ENCODE results near the gene RELL1.

RELL1 gene, protein sequence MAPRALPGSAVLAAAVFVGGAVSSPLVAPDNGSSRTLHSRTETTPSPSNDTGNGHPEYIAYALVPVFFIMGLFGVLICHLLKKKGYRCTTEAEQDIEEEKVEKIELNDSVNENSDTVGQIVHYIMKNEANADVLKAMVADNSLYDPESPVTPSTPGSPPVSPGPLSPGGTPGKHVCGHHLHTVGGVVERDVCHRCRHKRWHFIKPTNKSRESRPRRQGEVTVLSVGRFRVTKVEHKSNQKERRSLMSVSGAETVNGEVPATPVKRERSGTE

DNA sequence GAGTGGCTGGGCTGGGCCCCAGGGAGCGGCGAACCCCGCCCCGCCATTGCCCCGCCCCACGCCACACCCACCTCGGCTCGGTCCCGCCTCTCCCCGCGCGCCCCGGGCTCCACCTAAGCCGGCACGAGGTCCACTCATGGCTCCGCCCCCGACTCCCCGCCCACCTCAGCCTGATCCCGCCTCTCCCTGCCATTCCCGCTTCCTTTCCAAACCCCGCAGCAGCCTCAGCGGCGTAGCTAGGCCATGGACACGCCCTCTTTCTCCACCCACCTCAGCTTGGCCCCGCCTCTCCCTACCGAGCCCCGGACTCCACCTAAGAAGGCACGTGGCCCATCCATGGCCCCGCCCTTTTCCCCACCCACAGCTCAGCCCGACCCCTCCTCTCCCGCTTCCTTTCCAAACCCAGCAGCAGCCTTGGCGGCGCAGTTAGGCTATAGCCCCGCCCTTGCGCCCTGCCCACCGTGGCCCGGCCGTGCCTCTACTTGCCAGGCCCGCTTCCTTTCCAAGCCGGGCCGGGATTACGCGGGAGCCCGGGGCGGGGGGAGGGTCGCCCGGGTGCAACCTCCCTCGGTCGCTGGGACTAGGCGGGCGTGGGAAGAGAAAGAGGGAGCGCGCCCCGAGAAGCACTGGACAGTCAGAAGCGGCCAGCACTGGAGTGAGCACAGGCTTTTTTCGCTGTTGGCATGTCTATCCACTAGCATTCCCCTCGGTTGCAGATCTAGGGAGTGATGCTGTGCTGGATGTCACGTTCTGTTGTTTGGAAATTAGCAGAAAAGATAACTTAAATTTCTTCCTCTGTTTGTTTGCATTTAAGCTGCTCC lies at the start of gene RELL1:
Gene RELL1 (minus strand): TSS at position 4 of the 821 bp plus-strand sequence. CDS start 89 bp downstream, outside the sequence.
- DNase-seq (ENCODE audit: low read depth in 2 of 2) = peak; percentile 100
- TF ChIP-seq, protein P1, sequence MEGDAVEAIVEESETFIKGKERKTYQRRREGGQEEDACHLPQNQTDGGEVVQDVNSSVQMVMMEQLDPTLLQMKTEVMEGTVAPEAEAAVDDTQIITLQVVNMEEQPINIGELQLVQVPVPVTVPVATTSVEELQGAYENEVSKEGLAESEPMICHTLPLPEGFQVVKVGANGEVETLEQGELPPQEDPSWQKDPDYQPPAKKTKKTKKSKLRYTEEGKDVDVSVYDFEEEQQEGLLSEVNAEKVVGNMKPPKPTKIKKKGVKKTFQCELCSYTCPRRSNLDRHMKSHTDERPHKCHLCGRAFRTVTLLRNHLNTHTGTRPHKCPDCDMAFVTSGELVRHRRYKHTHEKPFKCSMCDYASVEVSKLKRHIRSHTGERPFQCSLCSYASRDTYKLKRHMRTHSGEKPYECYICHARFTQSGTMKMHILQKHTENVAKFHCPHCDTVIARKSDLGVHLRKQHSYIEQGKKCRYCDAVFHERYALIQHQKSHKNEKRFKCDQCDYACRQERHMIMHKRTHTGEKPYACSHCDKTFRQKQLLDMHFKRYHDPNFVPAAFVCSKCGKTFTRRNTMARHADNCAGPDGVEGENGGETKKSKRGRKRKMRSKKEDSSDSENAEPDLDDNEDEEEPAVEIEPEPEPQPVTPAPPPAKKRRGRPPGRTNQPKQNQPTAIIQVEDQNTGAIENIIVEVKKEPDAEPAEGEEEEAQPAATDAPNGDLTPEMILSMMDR (IDR thresholded peaks at IDR 0.05; ENCODE audit: low read depth, low read length) = no peak
- peak within 1 kb of the TSS; percentile 70 to 91 for H3K4me3 ChIP-seq (replicated peaks in 1 of 2; ENCODE audit: low read depth in 2 of 2, low read length in 2 of 2)

DNA sequence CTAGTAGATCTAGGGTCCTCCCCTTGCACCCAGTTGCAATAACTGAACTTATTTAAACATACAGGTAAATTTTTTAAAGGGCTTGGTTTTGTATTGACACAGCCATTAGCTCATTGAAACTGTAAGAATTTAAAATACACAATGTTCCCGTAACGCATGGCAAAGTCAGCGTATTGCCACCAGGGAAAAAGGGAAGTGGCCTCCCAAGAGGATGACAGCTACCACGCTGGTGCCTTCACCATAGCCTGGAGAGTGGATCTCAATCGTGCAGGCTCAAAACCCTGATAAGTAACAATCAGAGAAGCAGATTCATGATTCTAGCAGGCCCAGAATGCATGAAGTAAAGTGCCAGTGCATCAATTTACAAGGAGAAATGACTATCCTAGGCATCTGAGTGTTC lies 49.4 kb upstream of the RELL1 start:
- no peak overlapping the region for H3K4me3 ChIP-seq (replicated peaks in 1 of 2; ENCODE audit: low read depth in 2 of 2, low read length in 2 of 2)
- DNase-seq (ENCODE audit: low read depth in 2 of 2) = no peak
- TF ChIP-seq, protein P1 (IDR thresholded peaks at IDR 0.05; ENCODE audit: low read depth, low read length) = no peak

DNA sequence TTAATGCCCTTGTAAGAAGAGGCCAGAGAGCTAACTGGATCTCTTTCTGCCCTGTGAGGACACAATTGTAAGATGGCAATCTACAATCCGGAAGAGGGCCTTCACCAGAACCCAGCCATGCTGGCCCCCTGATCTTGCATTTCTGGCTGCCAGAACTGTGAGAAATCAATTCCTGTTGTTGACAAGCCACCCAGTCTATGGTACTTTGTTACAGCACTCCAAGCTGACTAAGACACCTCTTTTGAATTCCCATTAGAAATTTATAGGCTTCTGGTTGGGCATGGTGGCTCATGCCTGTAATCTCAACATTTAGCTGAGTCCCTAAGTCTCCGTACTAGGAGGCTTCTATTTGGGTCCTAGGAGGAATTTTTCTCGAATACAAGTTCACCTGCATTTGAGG lies 48.8 kb upstream of the RELL1 start:
- TF ChIP-seq, protein P1 (IDR thresholded peaks at IDR 0.05; ENCODE audit: low read depth, low read length) = no peak
- H3K4me3 ChIP-seq (replicated peaks in 1 of 2; ENCODE audit: low read depth in 2 of 2, low read length in 2 of 2) = no peak overlapping the region
- no peak for DNase-seq (ENCODE audit: low read depth in 2 of 2)

DNA sequence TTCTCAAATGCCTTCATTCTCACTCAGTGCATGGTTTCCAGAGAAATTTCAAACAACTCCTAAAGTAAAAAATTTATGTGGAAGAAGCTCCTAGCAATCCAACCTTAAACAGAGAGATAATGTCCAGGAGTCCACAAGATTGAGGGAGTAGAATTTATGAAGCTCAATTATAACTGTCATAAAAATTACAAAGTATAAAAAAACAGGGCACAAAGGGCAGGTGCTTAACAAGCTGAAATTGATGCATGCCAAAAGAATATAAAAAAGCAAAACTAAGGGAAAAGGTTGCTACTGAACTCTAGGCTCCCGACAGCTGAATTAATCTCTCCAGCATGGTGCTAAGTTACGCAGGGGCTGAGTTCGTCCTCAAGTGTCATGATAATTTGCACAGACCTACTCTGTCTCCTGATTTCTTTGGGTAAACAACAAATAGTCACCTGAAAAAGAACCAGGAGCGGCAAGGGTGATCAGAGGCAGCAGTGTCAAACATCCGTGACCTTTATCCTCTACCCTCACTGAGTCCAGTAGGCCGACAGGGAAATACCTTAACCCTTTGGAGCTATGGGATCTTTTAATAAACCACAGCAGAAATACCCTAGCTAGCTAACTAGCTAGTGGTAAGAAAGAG lies 47.2 kb upstream of the RELL1 start:
- DNase-seq (ENCODE audit: low read depth in 2 of 2) = no peak
- no peak overlapping the region for H3K4me3 ChIP-seq (replicated peaks in 1 of 2; ENCODE audit: low read depth in 2 of 2, low read length in 2 of 2)
- TF ChIP-seq, protein P1 (IDR thresholded peaks at IDR 0.05; ENCODE audit: low read depth, low read length) = no peak

DNA sequence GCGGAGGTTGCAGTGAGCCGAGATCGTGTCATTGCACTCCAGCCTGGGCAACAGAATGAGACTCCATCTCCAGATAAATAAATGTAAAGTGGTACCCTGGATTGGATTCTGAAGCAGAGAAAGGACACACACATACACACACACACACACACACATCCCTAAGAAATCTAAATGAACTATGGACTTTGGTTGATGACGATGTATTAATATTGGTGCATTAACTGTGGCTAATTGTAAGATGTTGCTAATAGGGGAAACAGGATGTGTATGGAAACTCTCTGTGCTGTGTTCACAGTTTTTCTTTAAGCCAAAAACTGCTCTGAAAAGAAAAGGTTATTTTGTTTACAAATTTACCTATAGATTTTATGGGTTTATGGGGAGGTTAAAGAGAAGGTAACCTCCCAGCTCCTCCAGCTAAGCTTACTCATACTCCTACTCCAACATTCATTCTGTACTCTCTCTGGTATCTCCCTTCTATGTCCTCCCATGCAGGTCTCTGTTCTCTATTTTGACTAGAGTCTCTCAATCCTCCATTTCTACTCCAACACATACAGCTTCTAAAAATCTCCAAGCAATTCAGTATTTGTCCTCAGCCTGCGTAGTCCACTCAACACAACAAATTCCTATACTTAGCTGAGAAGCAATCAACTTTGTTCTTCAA lies 46.5 kb upstream of the RELL1 start:
- TF ChIP-seq, protein P1 (IDR thresholded peaks at IDR 0.05; ENCODE audit: low read depth, low read length) = no peak
- H3K4me3 ChIP-seq (replicated peaks in 1 of 2; ENCODE audit: low read depth in 2 of 2, low read length in 2 of 2) = no peak overlapping the region
- no peak for DNase-seq (ENCODE audit: low read depth in 2 of 2)

DNA sequence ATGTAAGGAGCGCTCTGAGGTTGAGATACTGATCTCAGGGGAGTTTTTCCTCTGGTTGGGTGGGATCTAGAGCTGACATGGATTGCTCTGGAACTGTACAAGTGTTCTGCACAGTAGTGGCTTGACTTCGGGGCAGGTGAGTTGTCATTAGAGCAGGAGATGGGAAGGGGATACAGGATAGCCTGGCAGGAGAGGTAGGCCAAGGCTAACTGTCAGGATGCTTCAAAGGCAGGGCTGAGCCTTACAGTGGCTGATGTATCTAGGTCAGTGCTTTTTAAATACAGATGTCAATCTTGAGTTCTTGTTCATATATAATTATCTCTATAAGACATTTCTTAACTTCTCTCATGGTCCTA lies 43.5 kb upstream of the RELL1 start:
- no peak overlapping the region for H3K4me3 ChIP-seq (replicated peaks in 1 of 2; ENCODE audit: low read depth in 2 of 2, low read length in 2 of 2)
- no peak for DNase-seq (ENCODE audit: low read depth in 2 of 2)
- TF ChIP-seq, protein P1 (IDR thresholded peaks at IDR 0.05; ENCODE audit: low read depth, low read length) = no peak

All from cardiac fibroblast (primary cell).